A172 (cell line): Measurements from ENCODE around the gene BRIP1. TPM values are rescaled to one million over a fixed set of nuclear protein-coding genes. Genes with fewer than 3 reads are reported as not detected.

Experiments
- DNase-seq: peaks from one replicate; pipeline ENCODE4 v3.0.0-alpha.2; 2015; ENCODE audit warnings: low spot score
- total RNA-seq: library from RNA; depleted of rRNA; stranded (reverse); fragments of >200 nt; shearing (Covaris generic); gene quantifications from 2 replicates; pipeline ENCODE4 v1.2.3, GENCODE V29; 2014

BRIP1 gene
- total RNA-seq, 1 experiment from 2014 or later = 18.4 TPM

GRCh38 chr17:61759362-61759761 lies 104.0 kb downstream of the BRIP1 start:
- DNase-seq = no peak

- no peak for DNase-seq
Measured at GRCh38 chr17:61758430-61758829, 104.9 kb downstream of the BRIP1 start.

- no peak for DNase-seq
Measured at GRCh38 chr17:61757168-61757567, 106.2 kb downstream of the BRIP1 start.

- DNase-seq = no peak
Measured at GRCh38 chr17:61756561-61756960, 106.8 kb downstream of the BRIP1 start.

GRCh38 chr17:61755668-61756067 lies 107.7 kb downstream of the BRIP1 start:
- DNase-seq = no peak

GRCh38 chr17:61755078-61755477 lies 108.2 kb downstream of the BRIP1 start:
- no peak for DNase-seq

- no peak for DNase-seq
Measured at GRCh38 chr17:61754124-61754523, 109.2 kb downstream of the BRIP1 start.

GRCh38 chr17:61753696-61754095 lies 109.6 kb downstream of the BRIP1 start:
- DNase-seq = no peak

GRCh38 chr17:61750656-61751055 lies 112.7 kb downstream of the BRIP1 start:
- no peak for DNase-seq

- no peak for DNase-seq
Measured at GRCh38 chr17:61749823-61750404, 113.4 kb downstream of the BRIP1 start.

- DNase-seq = no peak
Measured at GRCh38 chr17:61746248-61746985, 116.9 kb downstream of the BRIP1 start.

- no peak for DNase-seq
Measured at GRCh38 chr17:61744804-61745203, 118.5 kb downstream of the BRIP1 start.

GRCh38 chr17:61744252-61744651 lies 119.1 kb downstream of the BRIP1 start:
- DNase-seq = no peak

GRCh38 chr17:61743766-61744165 lies 119.6 kb downstream of the BRIP1 start:
- DNase-seq = no peak

- no peak for DNase-seq
Measured at GRCh38 chr17:61739002-61739401, 124.3 kb downstream of the BRIP1 start.

- DNase-seq = no peak
Measured at GRCh38 chr17:61738249-61738648, 125.1 kb downstream of the BRIP1 start.

GRCh38 chr17:61737820-61738219 lies 125.5 kb downstream of the BRIP1 start:
- no peak for DNase-seq

GRCh38 chr17:61736438-61736837 lies 126.9 kb downstream of the BRIP1 start:
- DNase-seq = no peak

GRCh38 chr17:61735807-61736206 lies 127.5 kb downstream of the BRIP1 start:
- DNase-seq = no peak

- no peak for DNase-seq
Measured at GRCh38 chr17:61734466-61734865, 128.9 kb downstream of the BRIP1 start.

GRCh38 chr17:61734012-61734411 lies 129.3 kb downstream of the BRIP1 start:
- no peak for DNase-seq

- no peak for DNase-seq
Measured at GRCh38 chr17:61733021-61733420, 130.3 kb downstream of the BRIP1 start.

GRCh38 chr17:61732169-61732568 lies 131.2 kb downstream of the BRIP1 start:
- no peak for DNase-seq

GRCh38 chr17:61731330-61731729 lies 132.0 kb downstream of the BRIP1 start:
- no peak for DNase-seq
